Uterus (tissue), 2 donors: Measurements from ENCODE around the gene MPL.

Experiments used
- CTCF ChIP-seq, 4 experiments: fragments of 200-600 bp in 2 of 4; fragments of 450-650 bp in 2 of 4; sonication (generic) in 2 of 4; IDR thresholded peaks; one replicate each; pipeline ENCODE4 v1.5.1; 2016 to 2019; ENCODE audit warnings: antibody characterized with exemption in 4 of 4, mild to moderate bottlenecking in 2 of 4, moderate library complexity in 1 of 4
- POLR2A ChIP-seq, 2 donors: fragments of 450-650 bp; IDR thresholded peaks; one replicate each; pipeline ENCODE4 v1.6.1; 2016; ENCODE audit warnings: antibody characterized with exemption in 2 of 2, mild to moderate bottlenecking in 1 of 2, moderate library complexity in 1 of 2

GRCh38 chr1:43302201-43302600, 35.4 kb upstream of the MPL start:
- TF ChIP-seq CTCF (IDR thresholded peaks at IDR 0.05) (no peak), POLR2A (IDR thresholded peaks at IDR 0.05) (no peak)
